ENCODE data around the gene CENPQ. TPM values are rescaled to one million over a fixed set of nuclear protein-coding genes. Genes with fewer than 3 reads are reported as not detected.

The CENPQ gene
- total and polyA plus RNA-seq, 2 experiments from 2014 or later: 20.2 to 41.5 TPM

GRCh38 chr6:49490633-49491032 lies 27.5 kb downstream of the CENPQ start (continued):
- TF ChIP-seq EZH2phosphoT487 (IDR thresholded peaks at IDR 0.05; ENCODE audit: unreplicated experiment): no peak
- TF ChIP-seq CTCF (conservative IDR thresholded peaks at IDR 0.05; ENCODE audit: low read depth in 2 of 2): no peak
- TF ChIP-seq STAT1 (IDR thresholded peaks at IDR 0.05; ENCODE audit: unreplicated experiment): no peak
- TF ChIP-seq EZH2 (IDR thresholded peaks at IDR 0.05; ENCODE audit: low read depth, unreplicated experiment): no peak
- TF ChIP-seq ZNF114 (CRISPR knock-in tag; IDR thresholded peaks at IDR 0.05): no peak
- no peak for TF ChIP-seq CREB1 (CRISPR knock-in tag; IDR thresholded peaks at IDR 0.05; ENCODE audit: low read depth)

DNA sequence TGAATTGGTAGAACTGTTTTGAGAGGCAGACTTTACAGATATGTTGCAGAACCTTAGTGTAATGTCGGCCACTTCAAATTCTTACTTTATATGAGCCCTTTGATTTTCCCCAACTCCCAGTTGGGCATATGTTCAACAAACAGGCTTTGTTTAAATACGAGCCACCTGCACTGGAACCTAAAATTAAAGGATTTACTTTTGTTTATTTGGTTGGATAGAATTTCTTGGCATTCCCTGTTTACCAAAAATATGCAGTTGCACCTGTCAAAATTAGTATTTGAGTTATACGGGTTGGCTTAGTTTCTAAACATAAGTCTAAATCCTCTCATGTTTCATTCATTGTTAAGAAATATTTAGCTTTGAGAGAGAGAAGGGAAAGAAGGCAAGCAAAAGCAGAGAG lies 34.1 kb downstream of the CENPQ start:
- Histone ChIP-seq H3K4me3 (no peak overlapping the region), H3K36me3 (ENCODE audit: insufficient read depth) (peaks cover 5% of the 10 kb centered on the region), H2AFZ (no peak overlapping the region), H3K27me3 (ENCODE audit: insufficient read depth) (no peaks in the 10 kb centered on the region), H3K79me2 (replicated peaks; ENCODE audit: insufficient read depth) (no peaks in the 10 kb centered on the region), H4K20me1 (replicated peaks; ENCODE audit: insufficient read depth) (no peaks in the 10 kb centered on the region), H3F3A (replicated peaks; ENCODE audit: low read depth) (no peaks in the 10 kb centered on the region), H3K4me1 (ENCODE audit: insufficient read depth) (no peaks in the 10 kb centered on the region), H3K27ac (ENCODE audit: low read depth) (no peak overlapping the region), H3K4me2 (no peak overlapping the region), H3K9me2 (ENCODE audit: insufficient read depth) (no peaks in the 10 kb centered on the region)
- no peaks in the 10 kb centered on the region for H3K9me3 Mint-ChIP-seq
- H3K4me3 Mint-ChIP-seq: no peak overlapping the region
- no peak for DNase-seq (ENCODE audit: low spot score)
- no peak for ATAC-seq
- H3K36me3 Mint-ChIP-seq (ENCODE audit: low read depth): peaks cover 6% of the 10 kb centered on the region
- H3K27me3 Mint-ChIP-seq (ENCODE audit: insufficient read depth, low read depth, poor library complexity): no peaks in the 10 kb centered on the region
- no peak overlapping the region for H3K27ac Mint-ChIP-seq
- no peaks in the 10 kb centered on the region; the same call in 2 of the 3 replicates for H3K4me1 Mint-ChIP-seq
- TF ChIP-seq JUNB (IDR thresholded peaks at IDR 0.05; ENCODE audit: unreplicated experiment) (no peak), ZNF331 (CRISPR knock-in tag; IDR thresholded peaks at IDR 0.05; ENCODE audit: low read depth) (no peak), ETS1 (IDR thresholded peaks at IDR 0.05) (no peak)
- TF ChIP-seq, protein P1, sequence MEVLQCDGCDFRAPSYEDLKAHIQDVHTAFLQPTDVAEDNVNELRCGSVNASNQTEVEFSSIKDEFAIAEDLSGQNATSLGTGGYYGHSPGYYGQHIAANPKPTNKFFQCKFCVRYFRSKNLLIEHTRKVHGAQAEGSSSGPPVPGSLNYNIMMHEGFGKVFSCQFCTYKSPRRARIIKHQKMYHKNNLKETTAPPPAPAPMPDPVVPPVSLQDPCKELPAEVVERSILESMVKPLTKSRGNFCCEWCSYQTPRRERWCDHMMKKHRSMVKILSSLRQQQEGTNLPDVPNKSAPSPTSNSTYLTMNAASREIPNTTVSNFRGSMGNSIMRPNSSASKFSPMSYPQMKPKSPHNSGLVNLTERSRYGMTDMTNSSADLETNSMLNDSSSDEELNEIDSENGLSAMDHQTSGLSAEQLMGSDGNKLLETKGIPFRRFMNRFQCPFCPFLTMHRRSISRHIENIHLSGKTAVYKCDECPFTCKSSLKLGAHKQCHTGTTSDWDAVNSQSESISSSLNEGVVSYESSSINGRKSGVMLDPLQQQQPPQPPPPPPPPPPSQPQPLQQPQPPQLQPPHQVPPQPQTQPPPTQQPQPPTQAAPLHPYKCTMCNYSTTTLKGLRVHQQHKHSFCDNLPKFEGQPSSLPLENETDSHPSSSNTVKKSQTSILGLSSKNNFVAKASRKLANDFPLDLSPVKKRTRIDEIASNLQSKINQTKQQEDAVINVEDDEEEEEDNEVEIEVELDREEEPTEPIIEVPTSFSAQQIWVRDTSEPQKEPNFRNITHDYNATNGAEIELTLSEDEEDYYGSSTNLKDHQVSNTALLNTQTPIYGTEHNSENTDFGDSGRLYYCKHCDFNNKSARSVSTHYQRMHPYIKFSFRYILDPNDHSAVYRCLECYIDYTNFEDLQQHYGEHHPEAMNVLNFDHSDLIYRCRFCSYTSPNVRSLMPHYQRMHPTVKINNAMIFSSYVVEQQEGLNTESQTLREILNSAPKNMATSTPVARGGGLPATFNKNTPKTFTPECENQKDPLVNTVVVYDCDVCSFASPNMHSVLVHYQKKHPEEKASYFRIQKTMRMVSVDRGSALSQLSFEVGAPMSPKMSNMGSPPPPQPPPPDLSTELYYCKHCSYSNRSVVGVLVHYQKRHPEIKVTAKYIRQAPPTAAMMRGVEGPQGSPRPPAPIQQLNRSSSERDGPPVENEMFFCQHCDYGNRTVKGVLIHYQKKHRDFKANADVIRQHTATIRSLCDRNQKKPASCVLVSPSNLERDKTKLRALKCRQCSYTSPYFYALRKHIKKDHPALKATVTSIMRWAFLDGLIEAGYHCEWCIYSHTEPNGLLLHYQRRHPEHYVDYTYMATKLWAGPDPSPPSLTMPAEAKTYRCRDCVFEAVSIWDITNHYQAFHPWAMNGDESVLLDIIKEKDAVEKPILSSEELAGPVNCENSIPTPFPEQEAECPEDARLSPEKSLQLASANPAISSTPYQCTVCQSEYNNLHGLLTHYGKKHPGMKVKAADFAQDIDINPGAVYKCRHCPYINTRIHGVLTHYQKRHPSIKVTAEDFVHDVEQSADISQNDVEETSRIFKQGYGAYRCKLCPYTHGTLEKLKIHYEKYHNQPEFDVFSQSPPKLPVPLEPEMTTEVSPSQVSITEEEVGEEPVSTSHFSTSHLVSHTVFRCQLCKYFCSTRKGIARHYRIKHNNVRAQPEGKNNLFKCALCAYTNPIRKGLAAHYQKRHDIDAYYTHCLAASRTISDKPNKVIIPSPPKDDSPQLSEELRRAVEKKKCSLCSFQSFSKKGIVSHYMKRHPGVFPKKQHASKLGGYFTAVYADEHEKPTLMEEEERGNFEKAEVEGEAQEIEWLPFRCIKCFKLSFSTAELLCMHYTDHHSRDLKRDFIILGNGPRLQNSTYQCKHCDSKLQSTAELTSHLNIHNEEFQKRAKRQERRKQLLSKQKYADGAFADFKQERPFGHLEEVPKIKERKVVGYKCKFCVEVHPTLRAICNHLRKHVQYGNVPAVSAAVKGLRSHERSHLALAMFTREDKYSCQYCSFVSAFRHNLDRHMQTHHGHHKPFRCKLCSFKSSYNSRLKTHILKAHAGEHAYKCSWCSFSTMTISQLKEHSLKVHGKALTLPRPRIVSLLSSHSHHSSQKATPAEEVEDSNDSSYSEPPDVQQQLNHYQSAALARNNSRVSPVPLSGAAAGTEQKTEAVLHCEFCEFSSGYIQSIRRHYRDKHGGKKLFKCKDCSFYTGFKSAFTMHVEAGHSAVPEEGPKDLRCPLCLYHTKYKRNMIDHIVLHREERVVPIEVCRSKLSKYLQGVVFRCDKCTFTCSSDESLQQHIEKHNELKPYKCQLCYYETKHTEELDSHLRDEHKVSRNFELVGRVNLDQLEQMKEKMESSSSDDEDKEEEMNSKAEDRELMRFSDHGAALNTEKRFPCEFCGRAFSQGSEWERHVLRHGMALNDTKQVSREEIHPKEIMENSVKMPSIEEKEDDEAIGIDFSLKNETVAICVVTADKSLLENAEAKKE (CRISPR knock-in tag; IDR thresholded peaks at IDR 0.05): no peak
- TF ChIP-seq, protein P2, sequence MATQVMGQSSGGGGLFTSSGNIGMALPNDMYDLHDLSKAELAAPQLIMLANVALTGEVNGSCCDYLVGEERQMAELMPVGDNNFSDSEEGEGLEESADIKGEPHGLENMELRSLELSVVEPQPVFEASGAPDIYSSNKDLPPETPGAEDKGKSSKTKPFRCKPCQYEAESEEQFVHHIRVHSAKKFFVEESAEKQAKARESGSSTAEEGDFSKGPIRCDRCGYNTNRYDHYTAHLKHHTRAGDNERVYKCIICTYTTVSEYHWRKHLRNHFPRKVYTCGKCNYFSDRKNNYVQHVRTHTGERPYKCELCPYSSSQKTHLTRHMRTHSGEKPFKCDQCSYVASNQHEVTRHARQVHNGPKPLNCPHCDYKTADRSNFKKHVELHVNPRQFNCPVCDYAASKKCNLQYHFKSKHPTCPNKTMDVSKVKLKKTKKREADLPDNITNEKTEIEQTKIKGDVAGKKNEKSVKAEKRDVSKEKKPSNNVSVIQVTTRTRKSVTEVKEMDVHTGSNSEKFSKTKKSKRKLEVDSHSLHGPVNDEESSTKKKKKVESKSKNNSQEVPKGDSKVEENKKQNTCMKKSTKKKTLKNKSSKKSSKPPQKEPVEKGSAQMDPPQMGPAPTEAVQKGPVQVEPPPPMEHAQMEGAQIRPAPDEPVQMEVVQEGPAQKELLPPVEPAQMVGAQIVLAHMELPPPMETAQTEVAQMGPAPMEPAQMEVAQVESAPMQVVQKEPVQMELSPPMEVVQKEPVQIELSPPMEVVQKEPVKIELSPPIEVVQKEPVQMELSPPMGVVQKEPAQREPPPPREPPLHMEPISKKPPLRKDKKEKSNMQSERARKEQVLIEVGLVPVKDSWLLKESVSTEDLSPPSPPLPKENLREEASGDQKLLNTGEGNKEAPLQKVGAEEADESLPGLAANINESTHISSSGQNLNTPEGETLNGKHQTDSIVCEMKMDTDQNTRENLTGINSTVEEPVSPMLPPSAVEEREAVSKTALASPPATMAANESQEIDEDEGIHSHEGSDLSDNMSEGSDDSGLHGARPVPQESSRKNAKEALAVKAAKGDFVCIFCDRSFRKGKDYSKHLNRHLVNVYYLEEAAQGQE (IDR thresholded peaks at IDR 0.05; ENCODE audit: unreplicated experiment): no peak
